HL-60 (cell line): ENCODE data around the gene POLRMT.

Source experiments
- DNase-seq, 2 experiments: peaks; one replicate each; pipeline ENCODE4 v3.0.0-alpha.2; 2010 to 2020; ENCODE audit warnings: low read depth in 1 of 2, low spot score in 1 of 2
- H3K27ac ChIP-seq: fragments of 250-450 bp; sonication (Bioruptor Pico); replicated peaks from 2 replicates; pipeline ENCODE4 v1.5.1; 2020; ENCODE audit warnings: mild to moderate bottlenecking, moderate library complexity
- H3K27me3 ChIP-seq: fragments of 250-450 bp; sonication (Bioruptor Pico); 2 replicates; pipeline ENCODE4 v1.5.1; 2021; ENCODE audit warnings: mild to moderate bottlenecking, moderate library complexity; ENCODE audit not compliant: insufficient read depth, poor library complexity, severe bottlenecking
- H3K4me3 ChIP-seq: replicated peaks from 2 replicates; pipeline ENCODE4 v1.5.1; 2011; ENCODE audit warnings: mild to moderate bottlenecking, control low read depth, low read length; ENCODE audit not compliant: insufficient read depth
- CTCF ChIP-seq: IDR thresholded peaks from one replicate; pipeline ENCODE4 v1.5.1; 2011; ENCODE audit warnings: low read length, control low read depth, inconsistent platforms; ENCODE audit not compliant: insufficient read depth
- GABPA ChIP-seq: IDR thresholded peaks from 2 replicates; pipeline ENCODE4 v1.6.1; 2012; ENCODE audit warnings: low read depth
- POLR2AphosphoS5 ChIP-seq: IDR thresholded peaks from 2 replicates; pipeline ENCODE4 v1.6.1; 2012; ENCODE audit warnings: low read depth
- SPI1 ChIP-seq: IDR thresholded peaks from 2 replicates; pipeline ENCODE4 v1.6.1; 2012; ENCODE audit warnings: low read depth, mild to moderate bottlenecking, borderline replicate concordance
- TF ChIP-seq, protein P1 (sequence below): IDR thresholded peaks from 2 replicates; pipeline ENCODE4 v1.6.1; 2012; ENCODE audit warnings: low read depth; ENCODE audit not compliant: insufficient replicate concordance

POLRMT gene

DNA sequence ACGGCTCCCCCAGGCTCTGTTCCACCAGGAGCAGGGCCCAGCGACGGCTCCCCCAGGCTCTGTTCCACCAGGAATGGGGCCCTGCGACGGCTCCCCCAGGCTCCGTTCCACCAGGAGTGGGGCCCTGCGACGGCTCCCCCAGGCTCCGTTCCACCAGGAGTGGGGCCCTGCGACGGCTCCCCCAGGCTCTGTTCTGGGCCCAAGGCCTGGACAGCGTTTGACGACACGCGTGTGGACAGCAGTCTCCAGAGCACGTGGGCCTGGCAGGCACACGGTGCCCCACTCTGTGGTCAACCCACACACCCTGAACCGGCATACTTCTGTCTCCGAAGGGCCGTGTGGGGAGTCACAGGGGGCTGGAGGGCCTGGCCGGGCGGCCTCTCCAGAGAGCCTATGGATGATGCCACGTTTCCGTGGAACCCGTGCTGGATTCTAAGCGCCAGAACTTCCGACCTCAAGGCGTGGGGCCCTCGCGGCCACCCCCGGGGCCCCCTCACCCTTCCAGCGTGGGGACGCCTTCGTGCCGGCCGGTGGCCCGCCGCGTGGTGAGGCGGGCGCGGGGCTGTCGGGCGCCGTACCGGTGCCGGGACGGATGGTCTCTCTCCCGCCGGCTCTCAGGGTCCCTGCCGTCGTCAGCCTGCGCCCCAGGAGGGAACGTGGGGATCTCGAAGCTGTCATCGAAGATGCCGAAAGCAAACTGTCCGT lies 17.9 kb upstream of the POLRMT start:
- no peak for TF ChIP-seq SPI1
- no peak for TF ChIP-seq CTCF
- TF ChIP-seq, protein P1, sequence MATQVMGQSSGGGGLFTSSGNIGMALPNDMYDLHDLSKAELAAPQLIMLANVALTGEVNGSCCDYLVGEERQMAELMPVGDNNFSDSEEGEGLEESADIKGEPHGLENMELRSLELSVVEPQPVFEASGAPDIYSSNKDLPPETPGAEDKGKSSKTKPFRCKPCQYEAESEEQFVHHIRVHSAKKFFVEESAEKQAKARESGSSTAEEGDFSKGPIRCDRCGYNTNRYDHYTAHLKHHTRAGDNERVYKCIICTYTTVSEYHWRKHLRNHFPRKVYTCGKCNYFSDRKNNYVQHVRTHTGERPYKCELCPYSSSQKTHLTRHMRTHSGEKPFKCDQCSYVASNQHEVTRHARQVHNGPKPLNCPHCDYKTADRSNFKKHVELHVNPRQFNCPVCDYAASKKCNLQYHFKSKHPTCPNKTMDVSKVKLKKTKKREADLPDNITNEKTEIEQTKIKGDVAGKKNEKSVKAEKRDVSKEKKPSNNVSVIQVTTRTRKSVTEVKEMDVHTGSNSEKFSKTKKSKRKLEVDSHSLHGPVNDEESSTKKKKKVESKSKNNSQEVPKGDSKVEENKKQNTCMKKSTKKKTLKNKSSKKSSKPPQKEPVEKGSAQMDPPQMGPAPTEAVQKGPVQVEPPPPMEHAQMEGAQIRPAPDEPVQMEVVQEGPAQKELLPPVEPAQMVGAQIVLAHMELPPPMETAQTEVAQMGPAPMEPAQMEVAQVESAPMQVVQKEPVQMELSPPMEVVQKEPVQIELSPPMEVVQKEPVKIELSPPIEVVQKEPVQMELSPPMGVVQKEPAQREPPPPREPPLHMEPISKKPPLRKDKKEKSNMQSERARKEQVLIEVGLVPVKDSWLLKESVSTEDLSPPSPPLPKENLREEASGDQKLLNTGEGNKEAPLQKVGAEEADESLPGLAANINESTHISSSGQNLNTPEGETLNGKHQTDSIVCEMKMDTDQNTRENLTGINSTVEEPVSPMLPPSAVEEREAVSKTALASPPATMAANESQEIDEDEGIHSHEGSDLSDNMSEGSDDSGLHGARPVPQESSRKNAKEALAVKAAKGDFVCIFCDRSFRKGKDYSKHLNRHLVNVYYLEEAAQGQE = no peak
- no peak for TF ChIP-seq GABPA
- TF ChIP-seq POLR2AphosphoS5 = no peak
- no peaks in the 10 kb centered on the region for H3K27me3 ChIP-seq
- H3K4me3 ChIP-seq = no peak overlapping the region
- no peak for DNase-seq
- H3K27ac ChIP-seq = no peak overlapping the region

- Histone ChIP-seq H3K27ac (no peak overlapping the region), H3K27me3 (no peaks in the 10 kb centered on the region), H3K4me3 (no peak overlapping the region)
- DNase-seq = no peak
- TF ChIP-seq GABPA (no peak), POLR2AphosphoS5 (no peak), CTCF (no peak), SPI1 (no peak)
- TF ChIP-seq, protein P1 = no peak
These were observed 16.8 kb upstream of the POLRMT start for GRCh38 chr19:650121-650520.

DNA sequence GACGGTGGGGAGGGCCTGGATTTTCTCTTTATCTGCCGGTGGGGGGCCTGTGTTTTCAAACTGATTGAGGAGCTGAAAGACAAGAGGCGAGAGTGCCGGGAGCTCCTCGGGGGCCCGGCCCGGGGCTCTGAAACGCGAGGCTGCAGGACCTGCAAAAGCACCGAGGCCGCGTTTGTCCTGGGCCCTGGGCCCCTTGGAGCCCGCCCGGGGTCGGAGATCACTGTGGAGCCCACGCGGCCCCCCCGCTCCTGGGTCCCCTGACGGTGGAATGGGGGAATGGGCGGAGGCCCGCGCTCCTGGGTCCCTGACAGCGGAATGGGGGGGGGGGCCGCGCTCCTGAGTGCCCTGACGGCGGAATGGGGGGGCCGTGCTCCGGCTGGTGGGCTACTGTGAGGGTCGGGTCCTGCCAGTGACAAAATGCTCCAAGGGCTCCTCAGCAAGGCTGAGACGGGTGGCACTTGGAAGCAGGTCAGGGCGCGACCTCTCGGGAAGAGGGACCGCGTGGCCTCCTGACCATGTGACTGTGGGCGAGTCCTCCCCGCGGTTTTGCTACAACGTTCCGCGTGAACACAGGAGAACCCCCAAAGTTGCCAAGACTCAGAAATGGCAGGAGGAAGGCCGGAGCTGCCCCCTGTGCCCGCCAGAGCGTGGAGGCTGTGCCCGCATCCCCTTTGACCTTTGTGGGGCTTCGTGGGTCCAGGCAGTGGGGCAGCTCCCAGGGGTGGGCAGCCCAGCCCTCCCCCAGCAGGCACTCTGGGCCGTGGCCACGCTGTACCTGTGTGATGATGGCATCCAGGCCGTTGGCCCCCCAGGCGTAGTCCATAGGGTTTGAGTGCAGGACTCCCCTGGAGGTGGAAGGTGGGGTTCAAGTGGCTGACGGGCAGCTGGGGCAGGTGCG lies 15.8 kb upstream of the POLRMT start:
- no peak for TF ChIP-seq GABPA
- no peak for TF ChIP-seq CTCF
- no peak for TF ChIP-seq POLR2AphosphoS5
- TF ChIP-seq, protein P1 = no peak
- TF ChIP-seq SPI1 = no peak
- H3K4me3 ChIP-seq = no peak overlapping the region
- DNase-seq = no peak
- no peaks in the 10 kb centered on the region for H3K27me3 ChIP-seq
- no peak overlapping the region for H3K27ac ChIP-seq
